H1 (cell line): ENCODE results near the gene NCK2. TPM values are rescaled to one million over a fixed set of nuclear protein-coding genes. Genes with fewer than 3 reads are reported as not detected.

Experiments
- CTCF ChIA-PET: fragments of 300-600 bp; sonication (Branson Sonifier 250); formaldehyde crosslinking; loops from one replicate; lab custom pipeline; 2021; ENCODE audit not compliant: partially characterized antibody; lab: Charles Lee
- POLR2A ChIA-PET: fragments of 300-600 bp; sonication (Branson Sonifier 250); formaldehyde crosslinking; loops from one replicate; lab custom pipeline; 2021; ENCODE audit warnings: inconsistent platforms; ENCODE audit not compliant: partially characterized antibody; lab: Charles Lee
- DNase-seq, 2 experiments: peaks; one replicate each; pipeline versions ENCODE4 v3.0.0 to v3.0.0-alpha.2; 2010 to 2022; ENCODE audit warnings: low spot score in 2 of 2, low read depth in 1 of 2, mixed read lengths in 1 of 2
- FAIRE-seq: peaks from 2 replicates; lab custom pipeline; 2011; peaks lifted over from hg19 to GRCh38; lab: Jason Lieb, UNC
- H2AFZ ChIP-seq: 2 replicates; pipeline ENCODE4 v1.8.1; 2012; ENCODE audit warnings: low read length, inconsistent platforms
- H2AK5ac ChIP-seq: 2 replicates; pipeline ENCODE4 v1.6.1; 2013; ENCODE audit warnings: low read depth, low read length
- H2BK120ac ChIP-seq: replicated peaks from 2 replicates; pipeline ENCODE3; 2013; ENCODE audit warnings: low read depth, low read length, inconsistent platforms
- H2BK12ac ChIP-seq: 2 replicates; pipeline ENCODE4 v1.6.1; 2013; ENCODE audit warnings: low read depth, low read length
- H2BK15ac ChIP-seq: 2 replicates; pipeline ENCODE4 v1.6.1; 2013; ENCODE audit warnings: low read length
- H2BK20ac ChIP-seq: 2 replicates; pipeline ENCODE4 v1.6.1; 2013; ENCODE audit warnings: low read length
- H2BK5ac ChIP-seq: 2 replicates; pipeline ENCODE4 v1.6.1; 2013; ENCODE audit warnings: low read depth, low read length
- H3K14ac ChIP-seq: 2 replicates; pipeline ENCODE4 v1.6.1; 2013; ENCODE audit warnings: inconsistent platforms; ENCODE audit not compliant: insufficient read length
- H3K18ac ChIP-seq: 2 replicates; pipeline ENCODE4 v1.6.1; 2013; ENCODE audit warnings: low read length; ENCODE audit errors: extremely low read depth
- H3K23ac ChIP-seq: 2 replicates; pipeline ENCODE4 v1.6.1; 2013; ENCODE audit warnings: inconsistent platforms; ENCODE audit not compliant: insufficient read length
- H3K23me2 ChIP-seq: 2 replicates; pipeline ENCODE4 v1.6.1; 2013; ENCODE audit warnings: low read depth, low read length
- H3K27ac ChIP-seq: 2 replicates; pipeline ENCODE4 v1.6.1; 2011; ENCODE audit warnings: low read depth, low read length, inconsistent platforms
- H3K27me3 ChIP-seq, 4 experiments: replicated peaks in 1 of 4; 1 replicate in 1 of 4; 2 replicates in 3 of 4; pipeline versions ENCODE4 v1.6.1 to v1.8.1; 2011 to 2013; ENCODE audit warnings: low read length in 3 of 4, mild to moderate bottlenecking in 3 of 4, inconsistent platforms in 2 of 4, mixed read lengths in 2 of 4, moderate library complexity in 1 of 4; ENCODE audit not compliant: control insufficient read depth in 3 of 4, insufficient read depth in 3 of 4; ENCODE audit errors: extremely low read depth in 1 of 4
- H3K36me3 ChIP-seq, 4 experiments: 2 replicates each; pipeline versions ENCODE4 v1.6.1 to v1.8.1; 2011 to 2013; ENCODE audit warnings: mild to moderate bottlenecking in 4 of 4, low read length in 3 of 4, moderate library complexity in 2 of 4, control low read depth in 1 of 4, inconsistent platforms in 1 of 4; ENCODE audit not compliant: insufficient read depth in 4 of 4, control insufficient read depth in 2 of 4
- H3K4ac ChIP-seq: replicated peaks from 2 replicates; pipeline ENCODE3; 2013; ENCODE audit warnings: low read length, low read depth, mixed read lengths, inconsistent platforms; ENCODE audit not compliant: insufficient read length
- H3K4me1 ChIP-seq, 4 experiments: replicated peaks in 1 of 4; 1 replicate in 1 of 4; 2 replicates in 3 of 4; pipeline versions ENCODE4 v1.6.1 to v1.8.1; 2011 to 2013; ENCODE audit warnings: low read length in 3 of 4, inconsistent platforms in 2 of 4, mixed read lengths in 1 of 4; ENCODE audit not compliant: insufficient read depth in 4 of 4, control insufficient read depth in 3 of 4
- H3K4me2 ChIP-seq, 2 experiments: 2 replicates each; pipeline versions ENCODE4 v1.6.1 to v1.8.1; 2011 to 2013; ENCODE audit warnings: low read depth in 2 of 2, low read length in 2 of 2, control low read depth in 1 of 2, inconsistent platforms in 1 of 2, mild to moderate bottlenecking in 1 of 2; ENCODE audit not compliant: insufficient read depth in 1 of 2
- H3K4me3 ChIP-seq, 4 experiments: fragments of 200-600, 300-600 bp in 1 of 4; sonication (generic), shearing (Covaris generic), sonication (Bioruptor Twin) in 1 of 4; 2 replicates each; pipeline versions ENCODE4 v1.5.1 to v1.8.1; 2011 to 2016; ENCODE audit warnings: low read length in 4 of 4, low read depth in 3 of 4, control low read depth in 2 of 4, inconsistent platforms in 2 of 4, mild to moderate bottlenecking in 2 of 4, mixed read lengths in 1 of 4, moderate library complexity in 1 of 4; ENCODE audit not compliant: insufficient read depth in 2 of 4; ENCODE audit errors: extremely low read depth in 1 of 4
- H3K56ac ChIP-seq: replicated peaks from 2 replicates; pipeline ENCODE3; 2013; ENCODE audit warnings: low read depth, mild to moderate bottlenecking, mixed read lengths, low read length, inconsistent platforms; ENCODE audit not compliant: insufficient read length
- H3K79me1 ChIP-seq: 2 replicates; pipeline ENCODE4 v1.6.1; 2013; ENCODE audit warnings: low read depth, low read length, control low read depth
- H3K79me2 ChIP-seq, 2 experiments: 2 replicates each; pipeline versions ENCODE4 v1.6.1 to v1.8.1; 2012 to 2013; ENCODE audit warnings: low read length in 2 of 2, mild to moderate bottlenecking in 2 of 2, inconsistent platforms in 1 of 2; ENCODE audit not compliant: insufficient read depth in 2 of 2, control insufficient read depth in 1 of 2
- H3K9ac ChIP-seq, 4 experiments: replicated peaks in 1 of 4; 1 replicate in 1 of 4; 2 replicates in 3 of 4; pipeline versions ENCODE4 v1.6.1 to v1.8.1; 2011 to 2013; ENCODE audit warnings: low read depth in 3 of 4, low read length in 3 of 4, control low read depth in 2 of 4, mild to moderate bottlenecking in 2 of 4, moderate library complexity in 2 of 4, inconsistent platforms in 1 of 4; ENCODE audit errors: extremely low read depth in 1 of 4
- H3K9me3 ChIP-seq, 2 experiments: 2 replicates each; pipeline versions ENCODE4 v1.6.1 to v1.8.1; 2012 to 2013; ENCODE audit warnings: mild to moderate bottlenecking in 2 of 2, moderate library complexity in 2 of 2, control low read depth in 1 of 2, inconsistent platforms in 1 of 2, low read depth in 1 of 2, low read length in 1 of 2, mixed read lengths in 1 of 2; ENCODE audit not compliant: insufficient read depth in 2 of 2
- H4K20me1 ChIP-seq, 2 experiments: replicated peaks in 1 of 2; 2 replicates each; pipeline versions ENCODE3 to v1.8.1; 2011 to 2013; ENCODE audit warnings: inconsistent platforms in 2 of 2, low read length in 2 of 2, mild to moderate bottlenecking in 1 of 2; ENCODE audit not compliant: insufficient read depth in 2 of 2, control insufficient read depth in 1 of 2
- H4K5ac ChIP-seq: 2 replicates; pipeline ENCODE4 v1.6.1; 2013; ENCODE audit warnings: low read length, low read depth, mixed read lengths, inconsistent platforms; ENCODE audit not compliant: insufficient read length
- H4K8ac ChIP-seq: 2 replicates; pipeline ENCODE4 v1.8.0; 2013; ENCODE audit warnings: mild to moderate bottlenecking, moderate library complexity, low read length, inconsistent platforms; ENCODE audit not compliant: insufficient read depth; ENCODE audit errors: extremely low read depth
- H4K91ac ChIP-seq: replicated peaks from 2 replicates; pipeline ENCODE3; 2013; ENCODE audit warnings: low read length, mixed read lengths, inconsistent platforms; ENCODE audit not compliant: insufficient read length
- JUN ChIP-seq: IDR thresholded peaks from 2 replicates; pipeline ENCODE4 v1.6.1; 2011; ENCODE audit warnings: low read depth, mild to moderate bottlenecking, improper control_type of control experiment, low read length
- SRF ChIP-seq: IDR thresholded peaks from 2 replicates; pipeline ENCODE4 v1.6.1; 2011; ENCODE audit warnings: mild to moderate bottlenecking, low read depth, low read length, moderate library complexity
- TAF7 ChIP-seq: optimal IDR thresholded peaks from 2 replicates; pipeline ENCODE3; 2011; ENCODE audit warnings: low read depth, mild to moderate bottlenecking, inconsistent platforms, low read length, moderate library complexity, borderline replicate concordance
- WGBS, 2 experiments: shearing (Covaris generic) in 1 of 2; methylation state at CpG; one replicate each; pipeline versions ENCODE4 v1.1.6 to v1.1.7; 2013 to 2015; ENCODE audit warnings: low lambda C conversion rate in 2 of 2, mixed read lengths in 2 of 2, inconsistent platforms in 1 of 2, low coverage in 1 of 2, missing lambda C conversion rate in 1 of 2; ENCODE audit not compliant: insufficient replicate concordance in 2 of 2, insufficient coverage in 1 of 2, insufficient read length in 1 of 2; ENCODE audit errors: extremely low coverage in 1 of 2, missing lambda C conversion rate in 1 of 2; 5-methylcytosine and 5-hydroxymethylcytosine counted together
- polyA plus RNA-seq, 7 experiments: library from polyadenylated mRNA; depleted of rRNA in 3 of 7; stranded (reverse) in 5 of 7; unstranded in 2 of 7; fragments of >200 nt in 5 of 7; fragments of 200-250 nt in 2 of 7; gene quantifications; 1 replicate in 5 of 7; 2 replicates in 1 of 7; 4 replicates in 1 of 7; pipeline versions ENCODE4 v1.2.1 to v1.2.3, GENCODE V29; 2011 to 2013; ENCODE audit warnings: missing spikeins in 2 of 7, mixed read lengths in 2 of 7
- total RNA-seq: library from RNA; stranded (reverse); fragmentation: NEBNext Ultra II Directional; extraction: Animal tissue kit (Norgen Biotek cat#: 25700); gene quantifications from 2 replicates; pipeline ENCODE4 v1.2.1, GENCODE V29; 2021

NCK2 gene
- total and polyA plus RNA-seq, 2 of the 8 experiments (the other 6 are each of a cell fraction or from before 2014, with no cell fraction given) = 30.3 to 65.7 TPM

- Histone ChIP-seq H3K56ac (no peak overlapping the region), H3K4me2 (no peak overlapping the region), H2BK15ac (no peak overlapping the region), H2BK5ac (no peak overlapping the region), H3K23me2 (no peaks in the 10 kb centered on the region), H3K27ac (no peak overlapping the region), H4K20me1 (no peaks in the 10 kb centered on the region), H4K5ac (no peak overlapping the region), H2AFZ (no peak overlapping the region), H4K91ac (no peak overlapping the region), H2BK20ac (no peak overlapping the region), H3K14ac (no peak overlapping the region), H3K27me3 (no peaks in the 10 kb centered on the region; a peak in 1 of 7 replicates), H3K23ac (no peak overlapping the region), H3K4me1 (no peaks in the 10 kb centered on the region), H2BK12ac (no peak overlapping the region), H4K8ac (no peak overlapping the region), H2AK5ac (no peak overlapping the region), H3K4me3 (no peak overlapping the region), H3K79me2 (no peaks in the 10 kb centered on the region), H3K36me3 (no peaks in the 10 kb centered on the region), H3K18ac (no peak overlapping the region), H3K9ac (no peak overlapping the region), H3K79me1 (no peaks in the 10 kb centered on the region), H3K4ac (no peak overlapping the region), H3K9me3 (no peaks in the 10 kb centered on the region), H2BK120ac (no peak overlapping the region)
- TF ChIP-seq JUN = no peak
- no peak for TF ChIP-seq TAF7
- no peak for TF ChIP-seq SRF
- 94% methylated on average over 4 of the region's 4 CpGs; no CpG with 5 or more reads in 1 of the 2 experiments for WGBS, 2 experiments
- DNase-seq (no peak), FAIRE-seq (no peak)
- POLR2A ChIA-PET = no interaction called here
- CTCF ChIA-PET = interaction anchor here (1.3 to 4.0 kb wide), 2 partner anchors 12 to 178 kb away, joined by 3 to 17 read pairs; no protein-coding TSS in a partner anchor
Observed at GRCh38 chr2:105907184-105907583, 162.5 kb downstream of the NCK2 start.
